ENCODE measurements around the gene LINS1. TPM values are rescaled to one million over a fixed set of nuclear protein-coding genes. Genes with fewer than 3 reads are reported as not detected.

The LINS1 gene
- polyA plus RNA-seq, 1 experiment = 12.6 TPM

- no peak overlapping the region for H3K4me3 ChIP-seq (ENCODE audit: low read depth, low read length)
- DNase-seq (ENCODE audit: low read depth, low spot score) = no peak
- no peak for TF ChIP-seq CTCF (IDR thresholded peaks at IDR 0.05; ENCODE audit: low read depth, low read length)
- CTCF ChIA-PET = interaction anchor here (0.7 to 1.8 kb wide), 2 partner anchors 209 to 1296 kb away, joined by 3 to 7 read pairs; no protein-coding TSS in a partner anchor
- H3K9me3 ChIP-seq (ENCODE audit: control insufficient read depth, insufficient read depth, low read length) = peaks cover 13% of the 10 kb centered on the region
- POLR2A ChIA-PET = no interaction called here
- H3K27ac ChIP-seq (ENCODE audit: low read depth, low read length) = no peak overlapping the region
- H3K27me3 ChIP-seq (ENCODE audit: control insufficient read depth, insufficient read depth, low read length) = no peaks in the 10 kb centered on the region
Observed at GRCh38 chr15:100558771-100559254, 43.2 kb downstream of the LINS1 start.

- TF ChIP-seq CTCF (IDR thresholded peaks at IDR 0.05; ENCODE audit: low read depth, low read length) = no peak
- Histone ChIP-seq H3K27ac (ENCODE audit: low read depth, low read length) (no peak overlapping the region), H3K9me3 (ENCODE audit: control insufficient read depth, insufficient read depth, low read length) (peaks cover 8% of the 10 kb centered on the region), H3K27me3 (ENCODE audit: control insufficient read depth, insufficient read depth, low read length) (no peaks in the 10 kb centered on the region), H3K4me3 (ENCODE audit: low read depth, low read length) (no peak overlapping the region)
- DNase-seq (ENCODE audit: low read depth, low spot score) = no peak
- ChIA-PET CTCF (no interaction called here), POLR2A (no interaction called here)
Observed at GRCh38 chr15:100553468-100553867, 48.5 kb downstream of the LINS1 start.

- no peak overlapping the region for H3K27ac ChIP-seq (ENCODE audit: low read depth, low read length)
- no peak for TF ChIP-seq CTCF (IDR thresholded peaks at IDR 0.05; ENCODE audit: low read depth, low read length)
- peaks cover 6% of the 10 kb centered on the region; the same call in 1 of the 2 replicates for H3K9me3 ChIP-seq (ENCODE audit: control insufficient read depth, insufficient read depth, low read length)
- no peak for DNase-seq (ENCODE audit: low read depth, low spot score)
- H3K27me3 ChIP-seq (ENCODE audit: control insufficient read depth, insufficient read depth, low read length) = no peaks in the 10 kb centered on the region
- ChIA-PET CTCF (interaction anchor here (1.0 kb wide), 1 partner anchor 24 kb away, joined by 4 read pairs; no protein-coding TSS in a partner anchor), POLR2A (no interaction called here)
- no peak overlapping the region for H3K4me3 ChIP-seq (ENCODE audit: low read depth, low read length)
Observed at GRCh38 chr15:100547961-100548360, 54.0 kb downstream of the LINS1 start.

GRCh38 chr15:100544946-100545345 is 57.0 kb downstream of the LINS1 start:
- no peak for DNase-seq (ENCODE audit: low read depth, low spot score)
- Histone ChIP-seq H3K9me3 (ENCODE audit: control insufficient read depth, insufficient read depth, low read length) (peaks cover 6% of the 10 kb centered on the region; the same call in 1 of the 2 replicates), H3K4me3 (ENCODE audit: low read depth, low read length) (no peak overlapping the region), H3K27ac (ENCODE audit: low read depth, low read length) (no peak overlapping the region), H3K27me3 (ENCODE audit: control insufficient read depth, insufficient read depth, low read length) (no peaks in the 10 kb centered on the region)
- ChIA-PET CTCF (no interaction called here), POLR2A (no interaction called here)
- TF ChIP-seq CTCF (IDR thresholded peaks at IDR 0.05; ENCODE audit: low read depth, low read length) = no peak

- Histone ChIP-seq H3K4me3 (ENCODE audit: low read depth, low read length) (no peak overlapping the region), H3K27me3 (ENCODE audit: control insufficient read depth, insufficient read depth, low read length) (no peaks in the 10 kb centered on the region), H3K27ac (ENCODE audit: low read depth, low read length) (no peak overlapping the region), H3K9me3 (ENCODE audit: control insufficient read depth, insufficient read depth, low read length) (peaks cover 6% of the 10 kb centered on the region; the same call in 1 of the 2 replicates)
- POLR2A ChIA-PET = no interaction called here
- no peak for DNase-seq (ENCODE audit: low read depth, low spot score)
- CTCF ChIA-PET = no interaction called here
- TF ChIP-seq CTCF (IDR thresholded peaks at IDR 0.05; ENCODE audit: low read depth, low read length) = no peak
Observed at GRCh38 chr15:100544338-100544841, 57.6 kb downstream of the LINS1 start.

All from AG04450 (cell line).